ENCODE results near the gene SIPA1. TPM values are rescaled to one million over a fixed set of nuclear protein-coding genes. Genes with fewer than 3 reads are reported as not detected.

The SIPA1 gene
- total and polyA plus RNA-seq, 2 of the 8 experiments (the other 6 are each of a cell fraction or from before 2014, with no cell fraction given), result 35.3 to 72.2 TPM

DNA sequence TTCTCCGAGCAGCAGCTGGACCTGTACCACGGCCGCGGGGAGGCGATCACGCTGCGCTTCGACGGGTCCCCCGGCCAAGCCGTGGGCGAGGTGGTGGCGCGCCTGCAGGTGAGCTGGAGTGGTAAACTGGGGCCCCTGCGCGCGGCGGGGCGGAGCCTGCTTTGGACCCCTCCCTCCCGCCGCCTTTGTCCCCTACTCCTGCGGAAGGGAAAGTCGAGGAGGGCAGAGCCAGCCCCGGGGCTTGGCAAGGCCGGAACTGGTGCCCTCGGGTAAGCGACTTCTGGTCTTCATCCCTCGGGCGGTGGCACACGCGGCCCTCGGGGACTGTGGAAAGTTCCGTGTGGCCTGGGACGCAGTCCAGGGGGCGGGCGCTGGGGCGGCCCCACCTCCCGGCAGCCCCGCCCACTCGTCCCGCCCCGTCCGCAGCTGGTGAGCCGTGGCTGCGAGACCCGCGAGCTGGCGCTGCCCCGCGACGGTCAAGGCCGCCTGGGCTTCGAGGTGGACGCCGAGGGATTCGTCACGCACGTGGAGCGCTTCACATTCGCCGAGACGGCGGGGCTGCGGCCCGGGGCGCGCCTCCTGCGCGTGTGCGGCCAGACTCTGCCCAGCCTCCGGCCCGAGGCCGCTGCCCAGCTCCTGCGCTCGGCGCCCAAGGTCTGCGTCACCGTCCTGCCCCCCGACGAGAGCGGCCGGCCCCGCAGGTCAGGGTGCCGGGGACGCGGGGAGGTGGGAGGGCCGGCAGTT is 9.2 kb downstream of the SIPA1 start (continued):
- no peak for TF ChIP-seq BRCA1 (IDR thresholded peaks at IDR 0.05; ENCODE audit: low read depth, low read length)
- peak in 1 of 2 experiments; percentile 23; a peak in 1 of 4 replicates for TF ChIP-seq HDAC2 (IDR thresholded peaks at IDR 0.05; ENCODE audit: borderline replicate concordance in 1 of 2, low read depth in 2 of 2, low read length in 2 of 2)

Data from H1 (cell line).